Neural progenitor cell (in vitro differentiated cells): ENCODE data around the gene RGS11.

Experiments used
- CTCF ChIP-seq: fragments of 200-600 bp; sonication (generic); IDR thresholded peaks from 2 replicates; pipeline ENCODE4 v1.5.1; 2017; ENCODE audit warnings: antibody characterized with exemption, mild to moderate bottlenecking
- EZH2 ChIP-seq: fragments of 200-600 bp; sonication (generic); IDR thresholded peaks from 2 replicates; pipeline ENCODE4 v1.6.1; 2017; ENCODE audit warnings: antibody characterized with exemption, mild to moderate bottlenecking, moderate library complexity

DNA sequence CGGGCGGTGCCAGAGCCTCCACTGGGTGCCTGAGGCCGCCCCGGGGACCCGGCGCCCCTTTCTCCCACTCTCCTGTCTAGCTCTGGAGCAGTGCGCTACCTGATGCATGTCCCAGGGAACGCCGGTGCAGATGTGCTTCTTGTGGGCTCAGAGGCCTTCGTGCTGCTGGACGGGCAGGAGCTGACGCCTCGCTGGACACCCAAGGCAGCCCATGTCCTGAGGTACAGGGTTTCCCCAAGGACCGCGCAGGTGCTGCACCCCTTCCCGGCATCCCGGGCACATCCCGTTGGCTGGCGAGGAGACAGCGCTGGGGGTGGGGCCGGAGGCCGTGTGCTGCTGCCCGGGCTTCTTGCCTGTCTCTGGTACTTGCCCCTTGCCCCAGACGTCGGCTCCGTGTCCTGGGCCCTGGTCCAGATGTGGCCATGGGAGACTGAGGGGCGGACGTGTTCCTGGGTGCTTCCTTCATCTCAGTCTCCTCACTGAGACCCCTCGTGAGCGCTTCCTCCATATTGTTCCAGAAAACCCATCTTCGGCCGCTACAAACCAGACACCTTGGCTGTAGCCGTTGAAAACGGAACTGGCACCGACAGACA lies 12.5 kb downstream of the RGS11 start:
- TF ChIP-seq CTCF (no peak), EZH2 (no peak)
